ENCODE data around the gene MCF2L. TPM values are rescaled to one million over a fixed set of nuclear protein-coding genes. Genes with fewer than 3 reads are reported as not detected.

Gene MCF2L
- total RNA-seq, 2 experiments from 2014 or later: 2.8 to 16.4 TPM

DNA sequence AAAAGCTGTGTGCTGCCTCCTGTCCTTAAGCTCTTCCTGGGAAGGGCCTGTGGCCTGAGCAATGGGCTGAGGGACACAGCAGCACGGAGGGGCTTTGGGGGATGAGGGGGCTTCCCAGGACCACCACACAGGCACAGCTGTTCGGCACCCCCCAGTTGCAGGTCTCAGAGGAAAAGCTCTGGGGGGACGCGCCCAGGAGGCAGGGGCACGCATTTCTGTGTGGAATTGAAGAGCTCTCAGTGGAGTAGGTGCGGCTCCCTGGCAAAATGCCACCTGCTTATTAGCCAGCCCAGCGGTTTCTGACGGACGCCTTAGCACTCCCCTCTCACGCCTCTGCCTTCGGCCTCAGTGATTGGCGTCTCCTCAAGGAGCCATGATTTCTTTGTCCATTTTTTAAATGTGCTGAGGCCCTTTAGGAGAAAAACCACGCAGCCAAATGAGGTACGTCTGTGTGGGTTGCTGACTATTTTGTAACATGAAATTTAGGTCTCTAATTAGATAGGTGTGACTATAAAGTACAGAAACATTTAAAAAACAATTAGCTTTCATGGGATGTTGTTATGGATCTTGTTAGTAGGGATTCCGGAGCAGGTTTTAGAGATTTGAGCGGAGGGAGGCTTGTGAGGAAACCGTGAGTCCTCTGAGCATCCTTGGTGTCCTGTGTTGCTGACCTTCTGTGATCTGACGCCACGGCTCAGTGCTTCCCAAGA, 4.0 kb downstream of the MCF2L start:
- Histone ChIP-seq H3K27ac (ENCODE audit: low read depth, low read length, poor library complexity, severe bottlenecking) (no peak overlapping the region), H3K9me3 (ENCODE audit: low read length) (no peaks in the 10 kb centered on the region), H3K4me3 (ENCODE audit: low read depth, low read length, poor library complexity, severe bottlenecking) (no peak overlapping the region), H3K4me2 (ENCODE audit: low read length) (no peak overlapping the region), H3K9me2 (ENCODE audit: insufficient read depth, low read length) (no peaks in the 10 kb centered on the region), H2AFZ (ENCODE audit: low read length) (no peak overlapping the region), H3K79me2 (ENCODE audit: insufficient read depth, low read depth, low read length) (no peaks in the 10 kb centered on the region), H3K36me3 (ENCODE audit: insufficient read depth, low read length) (no peaks in the 10 kb centered on the region), H3K4me1 (ENCODE audit: insufficient read depth, low read length, poor library complexity, severe bottlenecking) (peaks cover 8% of the 10 kb centered on the region), H4K20me1 (ENCODE audit: insufficient read depth, low read length) (no peaks in the 10 kb centered on the region)
- intact Hi-C loops (cut with micrococcal nuclease; ENCODE audit: unreplicated experiment): no loop called here
- TF ChIP-seq EZH2phosphoT487 (IDR thresholded peaks at IDR 0.05; ENCODE audit: borderline replicate concordance, low read depth, low read length): no peak
- TF ChIP-seq, protein P1, sequence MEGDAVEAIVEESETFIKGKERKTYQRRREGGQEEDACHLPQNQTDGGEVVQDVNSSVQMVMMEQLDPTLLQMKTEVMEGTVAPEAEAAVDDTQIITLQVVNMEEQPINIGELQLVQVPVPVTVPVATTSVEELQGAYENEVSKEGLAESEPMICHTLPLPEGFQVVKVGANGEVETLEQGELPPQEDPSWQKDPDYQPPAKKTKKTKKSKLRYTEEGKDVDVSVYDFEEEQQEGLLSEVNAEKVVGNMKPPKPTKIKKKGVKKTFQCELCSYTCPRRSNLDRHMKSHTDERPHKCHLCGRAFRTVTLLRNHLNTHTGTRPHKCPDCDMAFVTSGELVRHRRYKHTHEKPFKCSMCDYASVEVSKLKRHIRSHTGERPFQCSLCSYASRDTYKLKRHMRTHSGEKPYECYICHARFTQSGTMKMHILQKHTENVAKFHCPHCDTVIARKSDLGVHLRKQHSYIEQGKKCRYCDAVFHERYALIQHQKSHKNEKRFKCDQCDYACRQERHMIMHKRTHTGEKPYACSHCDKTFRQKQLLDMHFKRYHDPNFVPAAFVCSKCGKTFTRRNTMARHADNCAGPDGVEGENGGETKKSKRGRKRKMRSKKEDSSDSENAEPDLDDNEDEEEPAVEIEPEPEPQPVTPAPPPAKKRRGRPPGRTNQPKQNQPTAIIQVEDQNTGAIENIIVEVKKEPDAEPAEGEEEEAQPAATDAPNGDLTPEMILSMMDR (conservative IDR thresholded peaks at IDR 0.05; ENCODE audit: low read length): no peak
- no peak for DNase-seq (ENCODE audit: low spot score)
- CTCF ChIA-PET (ENCODE audit: unreplicated experiment): no interaction called here
- POLR2A ChIA-PET: interaction anchor here (0.7 kb wide), 1 partner anchor 180 kb away, joined by 3 read pairs; no protein-coding TSS in a partner anchor
- BruUV-seq (replicated peaks): no TSS peak

DNA sequence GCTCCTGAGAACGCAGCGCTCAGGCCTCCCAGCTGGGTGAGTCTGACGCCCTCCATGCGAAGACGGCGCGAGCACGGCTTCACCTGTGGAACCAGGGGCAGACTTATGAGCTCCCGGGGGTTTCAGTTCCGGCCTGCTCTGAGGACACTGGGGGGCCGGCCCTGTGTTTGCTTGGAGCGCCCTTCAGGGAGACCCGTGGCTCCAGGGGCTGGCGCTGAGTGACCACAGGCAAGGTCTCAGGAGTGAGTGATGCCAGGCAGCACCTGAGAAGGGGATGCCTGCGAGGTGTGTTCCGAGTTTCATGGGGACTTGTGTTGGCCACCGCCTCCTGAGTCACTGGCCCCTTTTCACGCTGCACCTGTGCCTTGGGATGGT, 4.5 kb downstream of the MCF2L start:
- TF ChIP-seq, protein P1 (conservative IDR thresholded peaks at IDR 0.05; ENCODE audit: low read length): no peak
- TF ChIP-seq EZH2phosphoT487 (IDR thresholded peaks at IDR 0.05; ENCODE audit: borderline replicate concordance, low read depth, low read length): no peak
- Histone ChIP-seq H3K79me2 (ENCODE audit: insufficient read depth, low read depth, low read length) (no peaks in the 10 kb centered on the region), H3K27ac (ENCODE audit: low read depth, low read length, poor library complexity, severe bottlenecking) (no peak overlapping the region), H3K9me3 (ENCODE audit: low read length) (no peaks in the 10 kb centered on the region), H4K20me1 (ENCODE audit: insufficient read depth, low read length) (no peaks in the 10 kb centered on the region), H3K4me2 (ENCODE audit: low read length) (no peak overlapping the region), H2AFZ (ENCODE audit: low read length) (no peak overlapping the region), H3K4me3 (ENCODE audit: low read depth, low read length, poor library complexity, severe bottlenecking) (no peak overlapping the region), H3K36me3 (ENCODE audit: insufficient read depth, low read length) (no peaks in the 10 kb centered on the region), H3K9me2 (ENCODE audit: insufficient read depth, low read length) (no peaks in the 10 kb centered on the region), H3K4me1 (ENCODE audit: insufficient read depth, low read length, poor library complexity, severe bottlenecking) (peaks cover 8% of the 10 kb centered on the region)
- ChIA-PET CTCF (ENCODE audit: unreplicated experiment) (no interaction called here), POLR2A (interaction anchor here (0.7 kb wide), 1 partner anchor 180 kb away, joined by 3 read pairs; no protein-coding TSS in a partner anchor)
- intact Hi-C loops (cut with micrococcal nuclease; ENCODE audit: unreplicated experiment): no loop called here
- no peak for DNase-seq (ENCODE audit: low spot score)
- no TSS peak for BruUV-seq (replicated peaks)

DNA sequence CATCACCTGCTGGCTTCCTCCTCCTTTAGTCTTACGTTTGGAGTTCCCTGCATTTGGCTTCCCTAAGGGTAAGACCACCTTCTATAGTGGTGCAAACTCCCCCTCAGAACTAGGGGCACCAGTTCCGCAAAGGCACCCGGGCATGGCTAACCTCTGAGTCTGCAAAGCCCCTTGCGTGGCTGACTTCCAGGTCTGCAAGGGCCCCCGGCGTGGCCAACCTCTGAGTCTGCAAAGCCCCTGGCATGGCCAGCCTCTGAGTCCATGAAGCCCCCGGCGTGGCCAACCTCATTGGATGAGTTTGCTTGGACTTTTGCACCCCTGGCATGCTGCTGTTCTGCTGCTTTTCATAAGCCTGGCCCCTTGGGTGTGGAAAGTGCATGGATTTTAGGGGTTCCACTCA, 5.1 kb downstream of the MCF2L start:
- Histone ChIP-seq H3K9me2 (ENCODE audit: insufficient read depth, low read length) (no peaks in the 10 kb centered on the region), H3K9me3 (ENCODE audit: low read length) (no peaks in the 10 kb centered on the region), H3K4me3 (ENCODE audit: low read depth, low read length, poor library complexity, severe bottlenecking) (no peak overlapping the region), H3K36me3 (ENCODE audit: insufficient read depth, low read length) (no peaks in the 10 kb centered on the region), H3K27ac (ENCODE audit: low read depth, low read length, poor library complexity, severe bottlenecking) (no peak overlapping the region), H3K79me2 (ENCODE audit: insufficient read depth, low read depth, low read length) (no peaks in the 10 kb centered on the region), H2AFZ (ENCODE audit: low read length) (no peak overlapping the region), H3K4me2 (ENCODE audit: low read length) (no peak overlapping the region), H4K20me1 (ENCODE audit: insufficient read depth, low read length) (no peaks in the 10 kb centered on the region), H3K4me1 (ENCODE audit: insufficient read depth, low read length, poor library complexity, severe bottlenecking) (peaks cover 8% of the 10 kb centered on the region)
- POLR2A ChIA-PET: no interaction called here
- CTCF ChIA-PET (ENCODE audit: unreplicated experiment): no interaction called here
- intact Hi-C loops (cut with micrococcal nuclease; ENCODE audit: unreplicated experiment): no loop called here
- no peak for DNase-seq (ENCODE audit: low spot score)
- BruUV-seq (replicated peaks): no TSS peak
- TF ChIP-seq EZH2phosphoT487 (IDR thresholded peaks at IDR 0.05; ENCODE audit: borderline replicate concordance, low read depth, low read length): no peak
- TF ChIP-seq, protein P1 (conservative IDR thresholded peaks at IDR 0.05; ENCODE audit: low read length): no peak

Measured in OCI-LY7 (cell line).